Epithelial cell of proximal tubule (primary cell): Measurements from ENCODE around the gene RFC1. TPM values are rescaled to one million over a fixed set of nuclear protein-coding genes. Genes with fewer than 3 reads are reported as not detected.
"Not testable (repeated sequence)": the region's sequence is repeated elsewhere in the genome, so short reads cannot be mapped to it uniquely, and the experiment has no call there.

Source experiments
- DNase-seq: peaks from one replicate; pipeline ENCODE4 v3.0.0-alpha.2; 2011; ENCODE audit warnings: low read depth
- H3K4me3 ChIP-seq: 2 replicates; pipeline ENCODE4 v1.5.1; 2011; ENCODE audit warnings: low read depth, mild to moderate bottlenecking, low read length
- total RNA-seq: library from RNA; depleted of rRNA; stranded (reverse); fragments of >200 nt; gene quantifications from 2 replicates; pipeline ENCODE4 v1.2.3, GENCODE V29; 2015
- TF ChIP-seq, protein P1 (sequence below): conservative IDR thresholded peaks from 2 replicates; pipeline ENCODE4 v1.5.1; 2012; ENCODE audit warnings: low read depth, mild to moderate bottlenecking, low read length

Gene RFC1
- total RNA-seq, 1 donor from 2014 or later: 39.6 TPM

DNA sequence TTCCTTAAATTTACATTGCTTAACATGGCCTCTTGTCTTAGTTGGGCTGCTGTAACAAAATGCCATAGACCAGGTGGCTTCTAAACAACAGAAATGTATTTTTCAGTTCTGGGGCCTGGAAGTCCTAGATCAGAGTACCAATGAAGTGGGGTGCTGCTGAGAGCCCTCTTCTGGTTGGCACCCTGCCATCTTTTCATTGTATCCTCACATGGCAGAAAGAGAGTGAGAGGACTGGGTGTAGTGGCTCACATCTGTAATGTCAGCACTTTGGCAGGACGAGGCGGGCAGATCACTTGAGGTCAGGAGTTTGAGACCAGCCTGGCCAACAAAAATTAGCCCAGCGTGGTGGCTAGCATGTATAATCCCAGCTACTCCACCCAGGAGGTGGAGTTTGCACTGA, 28.5 kb upstream of the RFC1 start:
- no peak for DNase-seq

DNA sequence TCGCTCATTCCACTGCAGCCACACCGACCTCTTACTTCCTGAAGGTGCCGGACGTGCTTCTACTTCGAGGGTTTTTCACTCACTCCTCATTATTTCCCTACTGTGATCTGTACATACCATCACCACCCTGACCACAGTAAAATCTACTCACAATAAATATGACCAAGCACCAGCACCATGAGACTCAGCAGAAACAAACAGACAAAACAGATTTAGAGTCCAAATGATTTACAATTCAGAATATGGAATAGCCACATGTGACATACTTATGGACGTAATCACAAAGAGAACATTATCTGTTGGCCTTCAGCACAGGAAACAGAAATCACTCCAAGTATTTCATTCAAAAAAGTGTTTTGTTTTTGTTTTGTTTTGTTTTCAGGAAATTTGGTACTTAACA, 24.4 kb upstream of the RFC1 start:
- H3K4me3 ChIP-seq: no peak overlapping the region
- TF ChIP-seq, protein P1, sequence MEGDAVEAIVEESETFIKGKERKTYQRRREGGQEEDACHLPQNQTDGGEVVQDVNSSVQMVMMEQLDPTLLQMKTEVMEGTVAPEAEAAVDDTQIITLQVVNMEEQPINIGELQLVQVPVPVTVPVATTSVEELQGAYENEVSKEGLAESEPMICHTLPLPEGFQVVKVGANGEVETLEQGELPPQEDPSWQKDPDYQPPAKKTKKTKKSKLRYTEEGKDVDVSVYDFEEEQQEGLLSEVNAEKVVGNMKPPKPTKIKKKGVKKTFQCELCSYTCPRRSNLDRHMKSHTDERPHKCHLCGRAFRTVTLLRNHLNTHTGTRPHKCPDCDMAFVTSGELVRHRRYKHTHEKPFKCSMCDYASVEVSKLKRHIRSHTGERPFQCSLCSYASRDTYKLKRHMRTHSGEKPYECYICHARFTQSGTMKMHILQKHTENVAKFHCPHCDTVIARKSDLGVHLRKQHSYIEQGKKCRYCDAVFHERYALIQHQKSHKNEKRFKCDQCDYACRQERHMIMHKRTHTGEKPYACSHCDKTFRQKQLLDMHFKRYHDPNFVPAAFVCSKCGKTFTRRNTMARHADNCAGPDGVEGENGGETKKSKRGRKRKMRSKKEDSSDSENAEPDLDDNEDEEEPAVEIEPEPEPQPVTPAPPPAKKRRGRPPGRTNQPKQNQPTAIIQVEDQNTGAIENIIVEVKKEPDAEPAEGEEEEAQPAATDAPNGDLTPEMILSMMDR: no peak

More for the DNA sequence above, 28.5 kb upstream of the RFC1 start:
- no peak overlapping the region for H3K4me3 ChIP-seq
- TF ChIP-seq, protein P1: no peak

DNA sequence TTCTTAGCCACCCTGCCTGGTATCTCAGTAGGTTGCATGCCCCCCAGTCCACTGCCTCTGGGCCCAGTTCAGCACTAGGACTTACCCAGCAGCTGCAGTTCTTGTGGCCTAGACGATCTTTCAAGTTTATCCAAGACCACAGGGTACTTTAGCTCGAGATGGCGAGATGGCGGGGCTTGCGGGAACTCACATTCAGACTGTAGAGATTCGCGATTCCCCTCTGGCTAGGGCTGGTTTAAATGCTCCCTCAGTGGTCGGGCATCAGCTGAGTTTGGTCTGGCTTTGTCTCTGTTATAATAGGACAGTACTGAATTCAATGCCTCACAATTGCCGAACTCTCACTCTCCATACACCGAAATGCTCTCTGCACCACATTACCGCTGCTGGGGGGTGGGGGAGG, 18.4 kb upstream of the RFC1 start:
- DNase-seq: no peak
- H3K4me3 ChIP-seq: no peak overlapping the region
- TF ChIP-seq, protein P1: no peak

More for the DNA sequence above, 24.4 kb upstream of the RFC1 start:
- DNase-seq: no peak

DNA sequence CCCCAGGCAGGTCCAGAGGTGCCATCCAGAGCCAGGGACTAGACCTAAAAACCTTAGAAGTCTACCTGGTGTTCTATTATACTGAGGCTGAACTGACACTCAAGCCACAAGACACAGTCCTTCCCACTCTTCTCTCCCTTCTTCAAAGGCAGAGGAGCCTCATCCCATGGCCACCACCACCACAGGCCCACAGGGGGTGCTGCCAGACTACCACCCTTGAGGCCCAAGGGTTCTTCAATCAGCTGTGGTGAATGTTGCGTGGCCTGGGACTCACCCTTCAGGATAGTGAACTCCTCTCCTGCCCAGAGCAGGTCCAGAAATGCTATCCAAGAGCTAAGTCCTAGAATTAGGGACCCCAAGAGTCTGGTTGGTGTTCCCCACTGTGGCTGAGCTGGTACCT, 17.5 kb upstream of the RFC1 start:
- DNase-seq: no peak
- H3K4me3 ChIP-seq: no peak overlapping the region
- TF ChIP-seq, protein P1: no peak

DNA sequence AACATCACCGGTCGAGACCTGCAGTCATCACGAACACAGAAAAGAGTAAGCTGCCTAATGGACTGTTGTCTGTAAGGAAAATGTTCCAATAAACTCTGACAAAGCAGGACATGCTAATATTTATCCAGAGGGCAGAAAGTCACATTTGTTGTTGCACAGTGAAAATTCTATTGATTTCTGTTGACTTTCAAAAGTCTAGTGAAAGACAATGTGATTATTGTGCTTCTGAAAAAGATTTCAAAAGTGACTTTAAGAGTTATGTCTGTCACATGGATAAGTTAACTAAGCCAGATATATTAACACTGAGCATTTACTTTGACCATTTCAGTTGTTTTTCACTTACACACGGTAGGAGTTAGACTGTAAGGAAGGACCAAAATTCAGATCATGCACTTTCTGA, 9.3 kb upstream of the RFC1 start:
- TF ChIP-seq, protein P1: no peak
- no peak overlapping the region for H3K4me3 ChIP-seq
- DNase-seq: no peak

DNA sequence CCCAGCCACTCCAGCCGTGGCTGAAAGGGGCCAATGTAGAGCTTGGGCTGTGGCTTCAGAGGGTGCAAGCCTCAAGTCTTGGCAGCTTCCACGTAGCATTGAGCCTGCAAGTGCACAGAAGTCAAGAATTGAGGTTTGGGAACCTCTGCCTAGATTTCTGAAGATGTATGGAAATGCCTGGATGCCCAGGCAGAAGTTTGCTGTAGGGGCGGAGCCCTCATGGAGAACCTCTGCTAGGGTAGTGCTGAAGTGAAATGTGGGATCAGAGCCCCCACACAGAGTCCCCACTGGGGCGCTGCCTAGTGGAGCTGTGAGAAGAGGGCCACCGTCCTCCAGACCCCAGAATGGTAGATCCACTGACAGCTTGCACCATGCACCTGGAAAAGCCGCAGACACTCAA, 5.0 kb upstream of the RFC1 start:
- not testable (repeated sequence) for DNase-seq, H3K4me3 ChIP-seq

DNA sequence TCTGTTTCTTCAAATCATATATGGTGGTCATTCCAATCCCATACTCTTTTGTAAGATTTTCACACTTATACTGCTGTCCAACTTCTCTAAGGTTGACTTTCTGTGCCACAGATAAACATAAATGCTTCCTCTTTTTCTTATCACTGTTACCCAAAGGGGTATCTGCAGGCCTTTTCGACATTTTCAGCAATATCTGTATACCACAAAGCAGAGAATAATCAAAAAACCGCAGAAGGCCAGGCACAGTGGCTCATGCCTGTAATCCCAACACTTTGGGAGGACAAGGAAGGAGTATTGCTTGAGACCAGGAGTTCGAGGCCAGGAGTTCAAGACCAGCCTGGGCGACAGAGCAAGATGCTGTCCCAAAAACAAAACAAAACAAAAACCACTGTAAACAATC, 3.1 kb upstream of the RFC1 start:
- TF ChIP-seq, protein P1: no peak
- DNase-seq: no peak
- no peak overlapping the region for H3K4me3 ChIP-seq

DNA sequence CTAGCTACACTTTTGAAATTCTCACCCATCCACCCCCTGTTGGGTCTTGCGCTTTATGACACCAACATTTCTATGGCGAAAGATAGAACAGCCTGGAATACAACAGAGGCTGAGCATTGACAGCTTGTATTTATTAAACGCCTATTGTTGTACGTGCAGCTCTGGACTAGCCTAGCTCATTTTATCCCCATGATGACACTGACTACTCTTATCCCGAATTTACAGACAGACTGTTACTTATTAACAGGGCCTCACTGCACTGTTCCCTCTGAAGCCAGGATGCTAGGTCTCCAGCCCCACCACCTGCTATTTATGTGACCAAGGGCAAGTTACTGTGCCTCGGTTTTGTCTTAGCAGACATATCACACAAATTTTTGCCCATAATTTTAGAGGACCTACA, 1.0 kb upstream of the RFC1 start:
- TF ChIP-seq, protein P1: no peak
- peak; percentile 37 for DNase-seq
- H3K4me3 ChIP-seq: peak overlapping the region; percentile 78
